UCSD-AML1 (cell line): Measurements from ENCODE around the gene PHB1.
A peak's percentile ranks its signal among the peaks of the same experiment; 100 is the strongest.
"Not testable (repeated sequence)": the region's sequence is repeated elsewhere in the genome, so short reads cannot be mapped to it uniquely, and the experiment has no call there.

Experiments used
- DNase-seq: peaks from one replicate; lab custom pipeline; 2025; ENCODE audit not compliant: unreplicated experiment; lab: John Stamatoyannopoulos, UW

The PHB1 gene

GRCh38 chr17:49406421-49407061, 8.1 kb downstream of the PHB1 start:
- DNase-seq, result no peak

GRCh38 chr17:49404906-49405305, 9.8 kb downstream of the PHB1 start:
- no peak for DNase-seq

- DNase-seq, result no peak
Measured at GRCh38 chr17:49404361-49404760, 10.3 kb downstream of the PHB1 start.

- no peak for DNase-seq
Measured at GRCh38 chr17:49403514-49404289, 11.0 kb downstream of the PHB1 start.

- DNase-seq, result no peak
Measured at GRCh38 chr17:49402706-49403105, 12.0 kb downstream of the PHB1 start.

- no peak for DNase-seq
Measured at GRCh38 chr17:49401971-49402611, 12.6 kb downstream of the PHB1 start.

GRCh38 chr17:49399995-49400394, 14.7 kb downstream of the PHB1 start:
- no peak for DNase-seq

GRCh38 chr17:49397586-49397985, 17.1 kb downstream of the PHB1 start:
- no peak for DNase-seq

GRCh38 chr17:49393491-49394255, 21.0 kb downstream of the PHB1 start:
- peak; percentile 58 for DNase-seq

GRCh38 chr17:49390548-49391324, 23.9 kb downstream of the PHB1 start:
- DNase-seq, result peak; percentile 45

GRCh38 chr17:49389514-49390347, 25.0 kb downstream of the PHB1 start:
- not testable (repeated sequence) for DNase-seq

- DNase-seq, result no peak
Measured at GRCh38 chr17:49388692-49389513, 25.8 kb downstream of the PHB1 start.

GRCh38 chr17:49388290-49388640, 26.4 kb downstream of the PHB1 start:
- DNase-seq, result peak; percentile 47

- peak; percentile 47 for DNase-seq
Measured at GRCh38 chr17:49387498-49388289, 27.0 kb downstream of the PHB1 start.

- no peak for DNase-seq
Measured at GRCh38 chr17:49386373-49386772, 28.3 kb downstream of the PHB1 start.

GRCh38 chr17:49384951-49385350, 29.7 kb downstream of the PHB1 start:
- DNase-seq, result no peak

GRCh38 chr17:49383060-49383459, 31.6 kb downstream of the PHB1 start:
- no peak for DNase-seq

- no peak for DNase-seq
Measured at GRCh38 chr17:49382556-49382955, 32.1 kb downstream of the PHB1 start.
